HG02571 (cell line): ENCODE results near the gene FAM237B.

Experiments used
- ATAC-seq: cut with Tn5 transposase; IDR thresholded peaks from one replicate; pipeline ENCODE4 v1.9.1; 2021; ENCODE audit warnings: mild to moderate bottlenecking, moderate library complexity; ENCODE audit not compliant: unreplicated experiment

Gene FAM237B

DNA sequence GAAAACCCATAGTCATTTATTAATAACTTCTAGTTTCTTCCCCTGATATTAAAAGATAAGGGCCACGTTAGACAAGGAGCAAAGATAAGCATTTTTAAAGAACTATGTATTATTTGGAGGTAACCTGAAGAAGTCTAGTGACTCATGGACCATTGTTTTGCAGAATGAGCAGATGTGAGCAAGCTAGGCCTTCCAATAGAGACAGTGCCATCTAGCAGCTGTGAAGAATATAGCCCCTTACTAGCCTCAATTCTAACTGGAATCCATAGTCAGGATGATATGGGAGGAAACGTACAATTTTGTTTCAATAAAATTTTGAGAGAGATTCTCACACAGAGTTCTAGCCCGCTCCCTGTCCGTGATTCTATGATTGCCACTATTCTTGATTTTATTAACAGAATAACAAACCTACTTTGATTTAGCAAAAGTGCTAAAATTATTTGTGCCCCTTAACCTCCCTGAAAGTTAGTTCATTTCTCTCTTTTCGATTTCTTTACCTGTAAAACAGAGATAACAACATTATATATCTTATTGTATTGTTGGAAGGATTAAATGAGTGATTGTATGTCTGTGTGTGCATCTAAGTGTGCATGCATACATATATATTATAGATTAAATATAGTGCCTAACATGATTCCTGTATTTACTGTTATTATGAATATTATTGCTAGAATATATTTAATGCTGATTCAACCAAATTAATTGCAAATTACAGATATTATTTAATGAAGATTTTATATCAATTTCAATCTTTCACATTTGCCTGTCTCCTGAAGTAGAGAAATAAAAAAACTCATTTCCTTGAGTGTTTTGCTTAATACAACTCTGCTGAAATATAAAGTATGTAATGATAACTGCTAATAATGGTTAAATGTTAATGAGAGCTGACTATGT is 22.7 kb downstream of the FAM237B start:
- no peak for ATAC-seq

DNA sequence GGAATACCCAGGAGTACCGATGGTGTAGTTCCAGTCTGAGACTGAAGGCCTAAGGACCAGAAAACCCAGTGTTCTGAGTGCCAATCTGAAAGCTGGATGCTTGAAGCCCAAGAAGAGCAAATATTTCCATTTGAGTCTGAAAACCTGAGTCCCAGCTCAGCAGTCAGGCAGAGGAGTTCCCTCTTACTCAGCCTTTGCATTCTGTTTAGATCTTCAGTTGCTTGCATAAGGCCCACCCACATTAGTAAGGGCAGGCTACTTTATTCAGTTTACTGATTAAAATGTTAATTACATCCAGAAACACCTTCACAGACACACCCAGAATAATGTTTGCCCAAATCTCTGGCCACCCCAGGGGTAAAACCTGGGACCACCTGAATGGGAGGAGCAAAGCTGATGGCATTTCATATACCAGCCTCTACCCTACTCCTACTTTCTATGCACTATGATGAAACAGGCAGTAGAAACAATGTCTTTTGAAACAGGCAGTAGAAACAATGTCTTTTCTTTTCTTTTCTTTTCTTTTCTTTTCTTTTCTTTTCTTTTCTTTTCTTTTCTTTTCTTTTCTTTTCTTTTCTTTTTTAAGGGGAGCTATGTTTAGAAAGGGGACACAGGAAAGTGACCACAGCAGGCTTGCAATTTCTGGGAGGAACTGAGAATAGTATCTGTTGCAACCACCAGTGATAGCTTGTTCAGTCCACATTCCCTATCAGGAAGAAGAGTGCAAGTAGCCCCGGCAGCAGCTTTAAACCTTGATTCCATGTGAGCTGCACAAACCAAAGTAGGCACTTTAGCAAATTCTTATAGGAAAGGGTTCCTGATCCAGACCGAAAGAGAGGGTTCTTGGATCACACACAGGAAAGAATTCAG is 30.6 kb downstream of the FAM237B start:
- no peak for ATAC-seq

DNA sequence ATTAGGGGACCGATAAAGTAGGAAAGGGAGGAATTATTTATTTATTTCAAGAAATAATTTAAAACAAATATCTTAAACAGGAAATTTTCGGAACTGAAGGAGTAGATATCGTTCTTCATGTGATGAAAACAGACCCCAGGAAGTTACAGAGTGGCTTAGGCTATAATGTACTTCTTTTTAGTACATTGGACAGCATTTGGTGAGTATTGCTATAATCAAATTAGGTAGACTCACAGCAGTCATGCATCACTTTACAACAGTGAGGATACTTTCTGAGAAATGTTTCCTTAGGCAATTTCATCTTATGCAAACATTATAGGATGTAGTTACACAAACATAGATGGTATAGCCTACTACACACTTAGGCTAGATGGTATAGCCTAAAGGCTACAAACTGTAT is 33.0 kb downstream of the FAM237B start:
- ATAC-seq = no peak

DNA sequence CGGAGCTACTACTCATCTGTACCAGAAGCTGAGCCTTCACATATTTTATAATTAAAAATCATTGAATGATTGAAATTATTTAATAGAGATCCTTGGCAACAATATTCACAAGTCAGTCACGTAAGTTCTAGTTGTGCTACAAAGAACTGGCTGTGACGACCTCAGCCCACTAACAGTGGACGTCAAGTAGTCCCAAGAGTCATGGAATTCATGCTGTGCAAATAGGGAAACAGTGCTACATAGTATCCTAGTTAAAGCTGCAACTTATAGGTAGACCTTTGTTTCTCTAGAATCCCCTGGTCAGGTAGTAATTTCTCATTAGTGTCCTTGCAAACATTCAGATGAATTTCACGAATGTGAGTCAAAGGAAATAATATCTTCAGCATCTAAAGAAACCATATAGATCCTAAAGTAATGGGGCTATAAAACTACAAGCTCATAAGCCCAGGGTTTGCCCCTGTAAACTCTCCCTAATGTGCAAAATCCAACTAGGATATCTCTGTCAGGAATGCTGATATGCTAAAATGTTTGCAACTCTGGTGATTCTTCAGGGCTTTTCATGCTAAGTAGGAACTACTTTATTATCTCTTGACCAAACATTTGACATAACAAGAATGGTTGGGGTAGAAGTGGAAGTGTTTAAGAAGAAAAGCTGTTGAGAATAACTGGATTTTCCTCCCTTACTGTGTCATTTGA is 44.9 kb downstream of the FAM237B start:
- no peak for ATAC-seq

DNA sequence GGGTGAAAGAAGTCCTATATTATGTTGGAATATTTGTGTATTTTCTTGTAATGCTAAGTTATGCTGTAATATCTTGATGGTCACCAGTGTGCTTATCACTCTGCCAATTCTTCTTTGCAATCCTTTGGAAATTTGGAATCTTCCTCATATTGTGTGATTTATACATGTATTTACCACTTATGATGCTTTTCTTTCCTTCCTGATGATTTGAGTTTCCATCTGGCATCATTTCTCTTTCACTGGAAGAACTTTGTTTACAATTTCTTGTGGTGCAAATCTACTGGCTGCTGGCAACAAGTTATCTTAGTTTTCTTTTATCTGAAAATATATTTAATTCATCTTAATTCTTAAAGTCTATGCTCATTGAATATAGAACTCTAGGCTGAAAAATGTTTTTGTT is 46.9 kb downstream of the FAM237B start:
- no peak for ATAC-seq

DNA sequence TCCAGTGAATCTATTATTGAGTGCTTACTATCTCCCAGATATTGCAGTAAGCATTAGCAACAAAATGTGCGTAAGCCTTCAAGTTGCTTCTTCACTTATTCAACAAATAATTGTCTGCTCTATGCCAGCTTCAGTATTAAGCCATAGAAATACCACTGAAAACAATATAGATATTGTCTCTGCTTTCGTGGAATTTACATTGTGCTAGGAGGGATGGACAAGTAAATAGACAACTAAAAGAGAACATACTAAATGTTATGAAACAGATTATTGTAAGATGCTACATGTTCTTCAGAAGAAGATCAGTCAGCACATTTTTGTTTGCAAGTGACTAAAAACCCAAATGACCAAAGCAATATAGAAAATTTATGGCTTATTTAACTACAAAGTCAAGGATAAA is 48.9 kb downstream of the FAM237B start:
- no peak for ATAC-seq

DNA sequence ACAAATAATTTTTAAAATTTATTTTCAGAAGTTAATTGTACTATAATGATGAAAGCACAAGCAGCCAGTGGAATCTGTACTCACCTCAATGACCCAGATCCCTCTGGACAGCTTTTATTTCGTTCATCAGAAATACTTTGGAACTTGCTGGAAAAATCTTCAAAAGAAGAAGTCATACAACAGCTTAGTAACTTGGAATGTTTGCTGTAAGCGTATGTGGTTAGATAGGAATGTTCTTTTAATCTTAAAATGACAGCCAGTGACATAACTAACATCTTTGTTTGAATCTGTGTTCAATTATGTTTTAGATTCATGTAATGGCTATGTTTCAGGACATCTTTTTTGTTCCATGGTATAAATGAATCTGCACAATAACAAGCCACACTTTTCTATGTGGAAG is 49.4 kb downstream of the FAM237B start:
- no peak for ATAC-seq

DNA sequence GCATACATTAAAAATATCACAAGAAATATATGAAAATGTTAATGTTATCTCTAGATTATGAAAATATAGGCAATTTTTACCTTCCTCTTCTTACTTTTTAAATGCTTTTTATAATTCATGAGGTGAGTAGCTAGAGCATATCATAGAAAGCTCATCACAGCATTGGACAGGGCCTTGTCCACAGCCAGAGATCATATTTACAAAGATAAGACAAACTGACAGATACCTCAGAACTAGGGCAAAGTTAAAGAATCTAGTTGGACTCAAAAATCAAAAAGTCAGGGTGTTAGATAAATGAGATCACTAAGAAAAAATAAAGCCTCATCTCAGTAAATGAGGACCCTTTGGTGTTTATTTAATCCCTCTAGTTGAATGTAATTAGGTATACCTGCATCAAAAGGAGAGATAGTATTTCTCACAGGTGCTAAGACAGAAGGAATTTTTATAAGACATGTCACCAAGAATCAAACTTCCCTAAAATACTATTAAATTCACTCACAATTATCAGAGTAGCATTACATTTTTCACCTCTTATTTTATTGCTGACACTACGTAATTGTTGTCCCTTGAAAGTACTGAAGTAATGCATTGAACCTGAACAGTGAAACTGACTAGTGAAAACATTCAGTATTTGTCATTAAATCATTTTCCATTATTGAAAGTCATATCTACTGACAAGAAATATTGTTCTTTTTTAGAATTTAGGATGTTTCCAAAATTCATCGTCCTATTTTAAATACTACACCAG is 50.5 kb downstream of the FAM237B start:
- no peak for ATAC-seq

DNA sequence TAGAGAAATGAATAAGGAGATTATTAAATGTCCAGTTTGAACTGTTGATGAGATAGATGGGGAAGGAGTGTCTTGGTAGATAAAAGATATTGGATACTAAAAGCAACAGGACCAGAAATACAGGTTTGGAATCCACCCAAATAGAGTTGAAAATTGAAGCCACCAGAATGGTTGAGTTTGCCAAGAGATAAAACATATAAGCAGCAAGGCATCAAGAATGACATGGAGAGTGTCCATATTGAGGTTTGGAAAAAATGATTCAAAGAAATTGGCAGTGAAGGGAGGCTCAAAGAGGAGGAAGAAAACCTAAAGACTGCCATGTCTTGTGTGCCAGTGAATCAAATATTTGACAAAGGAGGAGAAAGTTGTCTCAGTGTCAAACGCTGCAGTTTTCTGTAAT is 51.9 kb downstream of the FAM237B start:
- ATAC-seq = no peak

DNA sequence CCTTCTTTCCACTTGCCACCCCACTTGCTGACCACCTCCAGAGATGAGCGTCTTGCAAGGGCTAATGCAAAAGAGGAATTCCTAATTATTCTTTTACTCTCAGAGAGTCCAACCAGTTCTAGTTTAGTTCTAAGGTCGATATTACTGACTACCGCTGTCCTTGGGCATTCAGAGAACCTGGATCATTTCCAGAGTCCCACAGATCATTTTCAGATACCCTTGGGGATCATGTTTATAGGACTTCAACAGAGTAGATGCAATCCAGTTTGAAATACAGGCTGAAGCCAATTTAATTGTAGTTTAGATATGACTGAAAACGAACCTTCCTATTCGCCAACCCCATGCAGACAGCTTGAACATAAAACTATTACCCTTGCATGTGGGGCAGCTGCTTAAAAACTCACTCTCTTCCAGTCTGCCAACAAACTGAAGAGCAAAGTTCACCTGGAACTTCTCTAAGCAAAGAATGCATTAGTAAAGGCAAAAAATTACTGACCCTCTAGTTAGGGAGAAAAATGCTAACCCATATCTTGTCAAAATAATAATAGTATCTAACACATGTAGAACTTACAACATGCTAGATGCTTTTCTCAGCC is 53.7 kb downstream of the FAM237B start:
- no peak for ATAC-seq

DNA sequence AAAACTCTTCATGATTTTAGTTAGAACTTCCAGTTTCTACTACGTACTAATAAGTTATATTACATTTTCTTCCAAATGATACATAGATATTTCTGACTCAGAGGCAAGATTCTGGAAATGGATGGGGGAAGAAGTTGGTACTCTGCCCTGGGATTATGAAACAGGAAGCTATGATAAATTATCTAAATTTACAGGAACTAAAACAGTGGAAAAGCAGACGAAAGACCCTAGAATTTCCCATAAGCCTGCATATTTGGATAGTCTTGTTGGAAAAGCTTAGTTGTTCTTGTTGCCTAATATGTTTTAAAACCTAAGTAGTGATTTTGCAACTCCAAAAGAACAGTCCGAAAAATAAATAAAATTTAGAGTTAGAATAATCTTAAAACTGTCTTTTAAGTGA is 54.3 kb downstream of the FAM237B start:
- no peak for ATAC-seq
